OCI-LY1 (cell line): ENCODE results near the gene CWC15.

Experiments
- CTCF ChIP-seq: fragments of 200-600 bp; sonication (generic), shearing (Covaris generic); IDR thresholded peaks from 2 replicates; pipeline ENCODE4 v1.5.1; 2017; ENCODE audit warnings: mild to moderate bottlenecking, antibody characterized with exemption, low read length, moderate library complexity, mixed read lengths
- EZH2 ChIP-seq: fragments of 200-600 bp; sonication (generic), shearing (Covaris generic); IDR thresholded peaks from 2 replicates; pipeline ENCODE4 v1.8.0; 2017; ENCODE audit warnings: borderline replicate concordance, mixed run types, mild to moderate bottlenecking, antibody characterized with exemption, low read length, moderate library complexity, mixed read lengths

DNA sequence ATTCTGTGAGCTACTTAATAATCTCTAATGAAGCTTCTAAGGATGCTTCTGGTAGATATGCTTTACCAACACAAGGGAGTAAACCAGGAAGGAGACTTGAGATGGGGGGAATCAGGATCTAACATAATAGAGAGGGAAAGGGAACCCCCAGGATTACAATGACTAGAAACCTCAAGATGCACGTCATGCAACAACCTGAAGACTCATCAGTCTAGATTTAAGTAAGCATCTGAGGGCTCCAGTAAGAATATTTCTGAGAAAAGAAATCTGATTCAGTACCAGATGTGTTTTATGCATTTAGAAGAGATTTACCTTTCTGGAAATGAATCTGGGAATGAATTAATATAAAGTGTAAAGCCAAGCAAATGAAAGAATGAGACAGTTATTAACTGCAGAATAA is 15.4 kb upstream of the CWC15 start:
- TF ChIP-seq CTCF (no peak), EZH2 (no peak)
